GM19463 (cell line): ENCODE results near the gene GRIN3A.
A peak's percentile ranks its signal among the peaks of the same experiment; 100 is the strongest.

Source experiments
- ATAC-seq: cut with Tn5 transposase; IDR thresholded peaks from one replicate; pipeline ENCODE4 v1.9.1; 2021; ENCODE audit warnings: mild to moderate bottlenecking, moderate library complexity; ENCODE audit not compliant: unreplicated experiment

Gene GRIN3A

GRCh38 chr9:101706261-101706798 is 32.1 kb downstream of the GRIN3A start:
- ATAC-seq: no peak

- ATAC-seq: no peak
Measured at GRCh38 chr9:101705135-101705661, 33.2 kb downstream of the GRIN3A start.

GRCh38 chr9:101702257-101702656 is 36.2 kb downstream of the GRIN3A start:
- ATAC-seq: no peak

GRCh38 chr9:101693546-101694336 is 44.7 kb downstream of the GRIN3A start:
- no peak for ATAC-seq

DNA sequence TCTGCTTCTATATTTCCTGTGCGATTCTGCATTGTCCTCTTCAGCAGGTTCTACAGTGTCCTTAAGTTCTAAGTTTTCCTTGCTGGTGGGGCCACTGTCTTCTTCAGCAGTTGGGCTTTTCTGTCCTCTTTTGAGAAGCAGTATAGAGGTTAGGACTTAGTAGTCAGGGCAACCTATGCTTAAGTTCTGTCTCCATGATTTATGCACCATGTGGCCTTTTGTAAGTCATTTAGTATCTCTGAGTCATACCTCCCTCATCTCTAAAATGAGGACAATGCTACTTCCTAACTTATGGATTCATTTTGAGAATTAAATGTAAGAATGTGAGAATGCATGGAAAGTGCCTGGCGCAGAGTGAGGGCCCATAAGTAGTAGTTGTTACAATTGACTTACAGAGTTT is 46.8 kb downstream of the GRIN3A start:
- ATAC-seq: no peak

DNA sequence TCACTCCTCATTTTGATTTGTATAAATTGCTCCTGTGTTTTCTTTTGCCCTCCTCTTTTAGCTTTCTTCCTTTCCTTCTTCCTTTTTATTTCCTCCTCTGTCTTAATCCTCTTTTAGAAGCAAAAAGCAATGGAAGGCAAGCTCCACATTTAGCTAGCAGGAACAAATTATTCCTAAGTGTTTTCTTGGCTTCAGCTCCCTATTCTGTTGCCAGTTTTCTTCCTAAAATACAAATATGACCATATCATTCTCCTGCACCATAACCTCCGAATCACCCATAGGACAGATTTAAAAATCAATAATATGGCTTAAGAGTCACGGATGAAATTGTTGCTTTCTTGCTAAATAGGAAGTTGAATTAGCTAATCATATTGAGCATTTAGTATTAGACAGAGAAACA is 49.4 kb downstream of the GRIN3A start:
- no peak for ATAC-seq

GRCh38 chr9:101684665-101685064 is 53.8 kb downstream of the GRIN3A start:
- ATAC-seq: no peak

DNA sequence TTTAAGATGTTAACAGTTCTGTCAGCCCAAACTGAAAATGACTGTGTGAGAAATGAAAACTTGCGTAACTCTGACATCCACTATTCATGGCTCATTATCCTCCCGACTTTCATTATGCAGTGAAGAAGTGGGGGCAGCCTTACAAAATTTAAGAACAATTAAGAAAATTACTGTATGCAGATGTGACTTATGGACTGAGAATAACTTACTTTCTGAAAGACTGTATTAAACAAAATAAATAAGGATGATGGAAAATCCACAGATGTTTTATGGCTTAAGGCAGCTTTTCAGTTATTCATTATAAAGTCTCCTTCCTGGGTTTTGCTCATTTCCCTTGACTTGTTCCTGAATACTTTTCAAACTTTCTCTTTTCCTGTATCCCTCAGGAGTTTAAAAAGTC is 55.2 kb downstream of the GRIN3A start:
- no peak for ATAC-seq

GRCh38 chr9:101677861-101678260 is 60.6 kb downstream of the GRIN3A start:
- no peak for ATAC-seq

- no peak for ATAC-seq
Measured at GRCh38 chr9:101675341-101675740, 63.1 kb downstream of the GRIN3A start.

DNA sequence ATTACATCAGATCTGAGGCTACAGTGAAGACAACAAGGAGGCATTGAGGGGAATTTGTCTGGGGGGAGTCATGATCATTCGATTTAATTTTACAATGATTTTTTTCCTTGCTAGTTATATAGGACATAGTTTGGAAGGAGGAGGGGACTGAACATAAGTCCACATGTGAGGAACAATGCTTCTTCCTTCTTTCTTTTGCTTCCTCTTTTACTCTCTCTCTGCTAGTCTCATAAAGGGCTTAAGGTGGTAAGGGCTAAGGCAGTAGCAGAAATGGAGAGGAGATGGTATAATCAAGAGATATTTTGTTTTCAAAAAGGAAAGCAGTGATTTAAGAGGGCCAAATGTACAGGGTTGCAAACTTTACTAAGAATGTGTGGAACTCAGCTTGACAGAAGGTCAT is 64.3 kb downstream of the GRIN3A start:
- ATAC-seq: no peak

- ATAC-seq: no peak
Measured at GRCh38 chr9:101673642-101674041, 64.8 kb downstream of the GRIN3A start.

- ATAC-seq: no peak
Measured at GRCh38 chr9:101671567-101671966, 66.9 kb downstream of the GRIN3A start.

- ATAC-seq: no peak
Measured at GRCh38 chr9:101668421-101668820, 70.0 kb downstream of the GRIN3A start.

GRCh38 chr9:101664453-101664852 is 74.0 kb downstream of the GRIN3A start:
- no peak for ATAC-seq

- no peak for ATAC-seq
Measured at GRCh38 chr9:101652601-101653175, 85.8 kb downstream of the GRIN3A start.

DNA sequence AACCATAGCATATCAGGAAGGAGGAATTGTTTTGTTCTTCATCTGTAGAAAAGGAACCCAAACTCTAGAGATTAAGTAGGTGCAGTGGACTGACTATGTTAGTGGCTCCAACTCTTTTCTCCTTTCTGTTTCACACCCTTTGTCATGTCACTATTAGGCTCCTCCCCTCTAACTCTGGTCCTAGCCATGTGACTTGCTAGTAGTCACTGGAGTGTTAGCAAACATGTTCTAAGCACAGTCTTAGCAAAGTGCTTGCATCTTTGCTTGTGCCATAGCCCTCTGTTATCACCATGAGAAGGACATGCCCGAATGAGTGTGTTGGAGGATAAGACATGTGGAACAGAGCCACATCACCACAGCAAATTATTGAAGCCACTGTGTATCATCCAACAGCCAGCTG is 88.3 kb downstream of the GRIN3A start:
- ATAC-seq: peak; percentile 79

- no peak for ATAC-seq
Measured at GRCh38 chr9:101648493-101648892, 90.0 kb downstream of the GRIN3A start.

GRCh38 chr9:101639785-101640665 is 98.4 kb downstream of the GRIN3A start:
- no peak for ATAC-seq

DNA sequence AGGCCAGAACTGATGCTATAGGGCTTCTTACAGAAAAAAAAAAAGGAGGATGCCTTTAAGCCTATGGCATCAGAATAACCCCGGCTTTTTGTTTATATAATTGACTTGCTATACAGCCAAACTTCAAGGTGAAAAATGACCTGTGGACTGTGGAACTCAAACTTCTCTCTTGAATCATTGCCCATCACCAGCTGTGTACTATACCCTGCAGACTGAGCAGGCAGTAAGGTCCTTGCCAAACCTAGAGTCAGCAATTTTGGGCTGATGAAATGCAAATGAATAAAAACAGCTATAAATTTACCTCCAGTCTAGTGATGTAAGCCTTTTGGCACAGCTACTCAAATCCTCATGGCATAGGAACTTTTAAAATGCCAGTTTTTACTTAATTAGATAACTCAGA is 99.1 kb downstream of the GRIN3A start:
- ATAC-seq: no peak

DNA sequence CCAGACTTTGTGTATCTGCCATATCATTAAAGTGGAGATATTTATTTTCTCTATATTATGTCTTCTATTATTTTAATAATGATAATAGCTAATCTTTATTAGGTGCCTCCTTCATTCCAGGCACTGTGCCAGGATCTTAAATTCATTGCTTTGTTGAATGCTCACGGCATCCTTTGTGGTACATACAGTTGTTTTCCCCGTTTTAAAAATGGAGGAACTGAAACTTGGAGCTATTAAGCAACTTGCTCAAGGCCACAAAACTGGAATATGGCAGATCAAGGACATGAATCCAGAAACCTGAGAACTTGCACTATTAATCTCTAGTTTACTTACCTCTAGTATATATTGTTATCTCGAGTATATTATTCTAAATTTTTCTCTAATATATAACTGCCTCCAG is 102.2 kb downstream of the GRIN3A start:
- ATAC-seq: no peak
